ENCODE data around the gene SAPCD2. TPM values are rescaled to one million over a fixed set of nuclear protein-coding genes. Genes with fewer than 3 reads are reported as not detected.

SAPCD2 gene
- total RNA-seq, 4 donors from 2014 or later, result 0.15 to 5.9 (median 1.0) TPM; not detected in 1

DNA sequence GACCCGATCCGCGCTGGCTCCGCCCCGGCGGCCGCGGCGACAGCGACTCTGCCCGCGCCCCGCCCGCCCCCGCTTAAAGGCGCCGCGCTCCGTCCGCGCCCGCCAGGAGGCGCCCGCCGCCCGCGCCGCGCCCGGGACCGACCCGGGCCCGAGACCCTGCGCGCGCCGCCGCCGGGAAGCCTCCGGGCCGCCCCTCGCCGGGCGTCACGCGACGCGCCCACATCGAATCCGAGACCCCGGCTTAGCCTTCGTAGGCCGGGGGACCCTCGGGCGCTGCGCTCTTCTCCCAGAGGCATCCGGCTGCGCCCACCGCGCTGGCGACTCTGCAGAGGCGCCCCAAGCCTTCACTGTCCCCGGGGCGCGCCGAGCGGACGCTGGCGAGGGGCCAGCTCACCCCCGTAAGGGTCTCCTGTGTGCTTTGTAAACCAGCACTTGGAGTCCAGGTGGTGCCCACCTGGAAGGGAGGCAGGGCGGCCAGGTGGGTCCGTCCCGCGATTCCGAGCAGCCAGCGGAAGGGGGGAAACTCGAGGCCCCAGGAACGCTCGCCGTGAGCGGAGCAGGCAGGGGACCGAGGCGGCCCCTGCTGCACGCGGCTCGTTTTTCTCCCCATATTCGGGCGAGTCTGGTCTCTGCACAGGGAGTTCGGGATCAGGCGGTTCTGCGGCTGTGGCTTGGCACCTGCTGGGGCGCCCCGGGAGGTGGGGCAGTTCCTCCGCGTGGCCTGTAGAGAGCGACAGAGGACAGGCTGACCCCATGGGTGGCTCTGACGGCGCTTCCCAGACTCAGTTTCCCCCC, 41.9 kb downstream of the SAPCD2 start:
- Histone ChIP-seq H3K27me3 (no peaks in the 10 kb centered on the region), H3K4me3 (peak overlapping the region; percentile 38 to 42), H3K36me3 (no peaks in the 10 kb centered on the region), H3K9me3 (no peaks in the 10 kb centered on the region), H3K4me1 (peaks cover 0 to 18% of the 10 kb centered on the region in 2 donors), H3K27ac (peak overlapping the region in 1 of 2 donors; percentile 63)
- peak in 1 of 2 donors; percentile 49 for DNase-seq
- intact Hi-C loops (cut with DNase I; ENCODE audit: low total_unique reads), result no loop called here
- TF ChIP-seq, protein P1, sequence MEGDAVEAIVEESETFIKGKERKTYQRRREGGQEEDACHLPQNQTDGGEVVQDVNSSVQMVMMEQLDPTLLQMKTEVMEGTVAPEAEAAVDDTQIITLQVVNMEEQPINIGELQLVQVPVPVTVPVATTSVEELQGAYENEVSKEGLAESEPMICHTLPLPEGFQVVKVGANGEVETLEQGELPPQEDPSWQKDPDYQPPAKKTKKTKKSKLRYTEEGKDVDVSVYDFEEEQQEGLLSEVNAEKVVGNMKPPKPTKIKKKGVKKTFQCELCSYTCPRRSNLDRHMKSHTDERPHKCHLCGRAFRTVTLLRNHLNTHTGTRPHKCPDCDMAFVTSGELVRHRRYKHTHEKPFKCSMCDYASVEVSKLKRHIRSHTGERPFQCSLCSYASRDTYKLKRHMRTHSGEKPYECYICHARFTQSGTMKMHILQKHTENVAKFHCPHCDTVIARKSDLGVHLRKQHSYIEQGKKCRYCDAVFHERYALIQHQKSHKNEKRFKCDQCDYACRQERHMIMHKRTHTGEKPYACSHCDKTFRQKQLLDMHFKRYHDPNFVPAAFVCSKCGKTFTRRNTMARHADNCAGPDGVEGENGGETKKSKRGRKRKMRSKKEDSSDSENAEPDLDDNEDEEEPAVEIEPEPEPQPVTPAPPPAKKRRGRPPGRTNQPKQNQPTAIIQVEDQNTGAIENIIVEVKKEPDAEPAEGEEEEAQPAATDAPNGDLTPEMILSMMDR (IDR thresholded peaks at IDR 0.05), result peak in 2 of 4 experiments; percentile 68 to 72
- no peak for TF ChIP-seq POLR2A (IDR thresholded peaks at IDR 0.05)

DNA sequence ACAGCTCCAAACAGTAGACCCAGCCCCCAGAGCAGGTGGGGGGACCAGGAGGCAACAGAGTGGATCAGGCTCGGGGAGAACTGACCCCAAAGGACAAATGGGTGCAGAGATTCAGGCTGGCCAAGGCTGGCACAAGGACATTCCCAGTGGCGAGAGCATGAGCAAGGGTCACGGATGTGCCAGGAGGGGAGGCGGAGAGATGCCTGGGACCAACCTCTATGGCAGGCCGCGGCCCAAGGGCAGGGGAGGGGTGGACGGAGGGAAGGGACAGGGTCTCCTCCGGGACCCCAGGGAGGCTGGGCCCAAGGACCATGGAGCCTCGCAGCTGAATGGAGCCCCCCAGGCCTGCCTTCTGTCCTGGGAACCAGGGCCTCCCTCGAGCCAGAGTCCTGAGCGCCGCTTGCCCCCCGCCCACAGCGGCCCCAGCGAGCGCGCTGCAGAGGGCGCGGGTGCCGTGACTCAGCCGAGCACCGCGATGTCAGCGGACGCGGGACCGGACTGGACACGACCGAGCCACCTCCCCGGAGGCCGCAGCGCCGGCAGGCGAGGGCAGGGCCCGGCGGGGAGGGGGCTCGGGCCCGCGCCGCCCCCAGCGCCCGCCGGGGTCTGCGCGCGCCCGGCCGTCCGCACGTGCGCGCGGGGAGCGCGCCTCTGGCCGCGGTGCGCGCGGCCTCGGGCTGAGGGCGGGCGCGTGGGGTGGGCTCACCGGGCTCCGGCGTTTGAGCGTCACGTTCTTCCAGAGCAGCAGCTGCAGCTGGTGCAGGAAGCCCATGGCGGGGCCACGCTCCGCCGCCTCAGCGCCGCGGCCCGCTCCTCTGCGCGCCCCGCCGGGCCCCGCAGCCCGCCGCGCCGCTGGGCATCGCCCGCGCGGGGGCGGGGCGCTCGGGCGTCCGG, 42.7 kb downstream of the SAPCD2 start, which contains the start of gene ABCA2:
Gene ABCA2, minus strand, starts transcription at position 869 of the 894 bp plus-strand sequence. Its CDS starts 97 bp downstream, at position 772.
- no peaks in the 10 kb centered on the region for H3K27me3 ChIP-seq
- H3K9me3 ChIP-seq, result no peaks in the 10 kb centered on the region
- H3K36me3 ChIP-seq, result no peaks in the 10 kb centered on the region
- DNase-seq, result no peak
- peaks cover 0 to 18% of the 10 kb centered on the region in 2 donors for H3K4me1 ChIP-seq
- intact Hi-C loops (cut with DNase I; ENCODE audit: low total_unique reads), result no loop called here
- TF ChIP-seq, protein P1 (IDR thresholded peaks at IDR 0.05), result no peak
- no peak for TF ChIP-seq POLR2A (IDR thresholded peaks at IDR 0.05)
- H3K4me3 ChIP-seq, result peak within 1 kb of the TSS; percentile 40 to 42
- peak within 1 kb of the TSS; percentile 1 to 63 for H3K27ac ChIP-seq

DNA sequence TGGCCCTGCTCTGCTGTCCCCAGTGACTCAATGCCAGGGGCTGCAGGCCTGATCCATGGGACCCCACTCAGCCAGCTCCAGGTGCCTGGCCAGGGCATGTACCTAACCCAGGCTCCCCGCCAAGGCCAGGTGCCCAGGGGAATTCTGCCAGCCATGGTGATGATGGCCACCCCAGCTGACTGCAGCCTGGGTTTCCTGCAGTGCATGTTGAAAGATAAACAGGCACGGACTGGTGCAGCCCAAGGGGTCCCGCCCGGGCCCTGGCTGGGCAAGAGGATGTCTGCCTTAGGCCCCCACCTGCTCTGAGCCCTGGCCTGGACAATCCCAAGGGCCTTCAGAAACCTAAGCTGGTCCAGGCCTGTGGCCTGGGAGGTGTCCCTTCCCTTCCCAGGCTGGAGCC, 43.5 kb downstream of the SAPCD2 start:
- intact Hi-C loops (cut with DNase I; ENCODE audit: low total_unique reads), result no loop called here
- Histone ChIP-seq H3K4me3 (no peak overlapping the region), H3K4me1 (peaks cover 0 to 18% of the 10 kb centered on the region in 2 donors), H3K36me3 (no peaks in the 10 kb centered on the region), H3K27me3 (no peaks in the 10 kb centered on the region), H3K27ac (no peak overlapping the region), H3K9me3 (no peaks in the 10 kb centered on the region)
- DNase-seq, result no peak
- TF ChIP-seq, protein P1 (IDR thresholded peaks at IDR 0.05), result no peak
- no peak for TF ChIP-seq POLR2A (IDR thresholded peaks at IDR 0.05)

DNA sequence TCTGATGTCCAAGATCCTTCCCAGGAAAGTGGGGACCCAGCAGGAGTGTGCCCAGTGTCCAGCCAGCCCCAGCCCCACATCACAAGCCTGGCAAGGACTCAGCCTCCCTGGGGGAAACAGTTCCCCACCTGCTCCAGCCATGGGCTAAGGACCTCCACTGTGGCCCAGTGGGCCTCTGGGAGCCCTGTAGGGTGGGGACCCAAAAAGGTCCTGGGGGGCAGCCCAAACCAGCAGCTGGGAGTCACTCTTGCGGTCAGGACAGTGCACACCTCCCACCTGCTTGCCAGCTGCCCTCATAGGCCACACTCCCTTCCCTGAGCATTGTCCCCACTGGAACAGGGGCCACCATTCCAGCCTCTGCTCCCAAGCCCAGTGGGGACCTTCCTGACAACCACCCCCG, 44.0 kb downstream of the SAPCD2 start:
- H3K36me3 ChIP-seq, result no peaks in the 10 kb centered on the region
- no peaks in the 10 kb centered on the region for H3K9me3 ChIP-seq
- H3K27me3 ChIP-seq, result no peaks in the 10 kb centered on the region
- no peak overlapping the region for H3K27ac ChIP-seq
- DNase-seq, result no peak
- H3K4me3 ChIP-seq, result no peak overlapping the region
- H3K4me1 ChIP-seq, result peaks cover 0 to 18% of the 10 kb centered on the region in 2 donors
- TF ChIP-seq, protein P1 (IDR thresholded peaks at IDR 0.05), result no peak
- TF ChIP-seq POLR2A (IDR thresholded peaks at IDR 0.05), result no peak
- intact Hi-C loops (cut with DNase I; ENCODE audit: low total_unique reads), result no loop called here

Data from uterus (tissue), 4 donors.